ENCODE data around the gene NDUFA3.
"Not testable (repeated sequence)": the region's sequence is repeated elsewhere in the genome, so short reads cannot be mapped to it uniquely, and the experiment has no call there.

Gene NDUFA3

DNA sequence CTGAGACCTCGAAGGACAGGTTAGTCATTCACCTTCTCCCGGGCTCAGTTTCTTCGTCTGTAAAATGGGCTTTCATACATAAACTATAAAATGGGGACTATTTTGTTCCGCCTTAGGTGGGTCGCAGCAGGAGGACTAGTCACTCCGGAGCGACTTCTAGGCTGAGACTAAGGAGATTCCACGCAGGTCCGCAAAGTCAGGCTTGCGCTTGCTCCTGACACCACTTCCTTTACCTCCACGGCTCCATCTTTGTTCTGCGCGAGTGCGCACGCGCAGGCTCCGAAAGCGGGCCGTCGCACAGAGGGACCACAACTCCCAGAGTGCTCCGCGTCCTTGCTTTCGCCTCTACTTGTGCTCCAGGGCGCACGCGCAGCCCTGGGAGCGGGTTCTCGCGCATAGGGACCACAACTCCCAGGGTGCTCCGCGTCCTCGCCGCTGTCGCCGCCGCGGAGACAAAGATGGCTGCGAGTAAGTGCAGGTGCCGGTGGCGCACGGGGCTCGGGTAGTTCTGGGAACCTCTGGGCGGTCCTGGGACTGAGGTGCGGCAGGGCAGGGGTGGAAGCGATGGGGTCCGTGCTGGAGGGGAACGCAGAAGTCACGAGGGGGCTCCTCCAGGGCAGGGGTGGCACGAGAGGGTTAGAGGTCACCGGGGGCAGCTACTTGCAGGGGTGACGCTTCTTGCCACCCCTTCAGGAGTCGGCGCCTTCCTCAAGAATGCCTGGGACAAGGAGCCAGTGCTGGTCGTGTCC lies at the start of gene NDUFA3:
Gene NDUFA3, plus strand, starts transcription at position 435 of the 749 bp plus-strand sequence. Its CDS starts 24 bp downstream, at position 459.
- DNase-seq, result peak; percentile 99 to 100

DNA sequence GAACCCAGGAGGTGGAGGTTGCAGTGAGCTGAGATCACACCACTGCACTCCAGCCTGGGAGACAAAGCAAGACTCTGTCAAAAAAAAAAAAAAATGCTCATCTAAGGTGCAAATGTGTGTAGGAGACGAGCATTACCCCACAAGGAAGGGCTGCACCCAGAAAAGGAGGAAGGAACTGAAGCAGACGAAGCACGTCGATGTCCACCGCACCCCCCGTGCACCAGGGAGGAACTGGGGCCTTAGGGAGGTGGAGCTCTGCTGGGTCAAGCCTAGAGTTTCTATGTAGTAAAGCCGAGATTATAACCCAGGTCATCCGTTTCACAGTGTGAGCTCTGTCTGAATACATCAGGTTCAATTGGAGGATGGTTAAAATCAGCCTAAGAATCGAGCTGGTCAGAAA lies 40.0 kb upstream of the NDUFA3 start:
- DNase-seq, result no peak

DNA sequence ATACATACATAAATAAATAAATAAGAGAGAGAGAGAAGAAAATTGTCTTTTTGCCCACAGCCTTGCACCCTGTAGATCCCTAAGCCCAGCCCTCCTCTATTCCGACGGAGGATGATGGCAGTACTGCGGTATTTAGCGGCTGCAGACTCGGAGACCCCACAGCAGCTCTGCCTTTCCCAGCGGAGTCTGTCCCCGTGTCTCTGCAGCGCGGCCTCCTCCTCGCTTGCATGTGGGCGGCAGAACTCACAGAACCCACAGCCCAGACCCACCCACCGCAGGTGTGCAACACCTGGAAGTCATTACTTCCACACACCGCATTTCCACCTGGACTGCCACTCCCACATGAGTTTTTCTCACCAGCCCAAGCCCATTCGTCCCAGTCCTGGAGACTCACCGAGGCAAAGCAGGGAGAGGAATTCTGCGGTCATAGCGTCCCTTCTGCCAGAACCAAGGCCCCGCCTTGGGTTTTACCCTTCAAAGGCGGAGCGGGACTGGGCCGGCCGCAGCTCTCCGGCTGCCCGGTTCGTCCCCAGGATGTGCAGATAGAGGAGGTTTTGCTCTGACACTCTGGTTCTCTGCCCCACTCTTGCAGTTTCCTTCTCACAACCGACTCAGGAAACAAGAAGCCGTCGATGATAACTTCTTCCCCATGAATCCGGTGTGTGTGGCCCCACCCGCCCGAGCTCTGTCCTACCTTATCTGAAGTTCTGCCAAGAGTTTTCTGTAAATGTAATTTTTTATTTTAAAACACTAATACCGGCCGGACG lies 39.1 kb upstream of the NDUFA3 start, which contains the start of gene VSTM1:
Gene VSTM1, minus strand, starts transcription at position 548 of the 767 bp plus-strand sequence. Its CDS starts 120 bp downstream, at position 428.
- DNase-seq, result no peak

DNA sequence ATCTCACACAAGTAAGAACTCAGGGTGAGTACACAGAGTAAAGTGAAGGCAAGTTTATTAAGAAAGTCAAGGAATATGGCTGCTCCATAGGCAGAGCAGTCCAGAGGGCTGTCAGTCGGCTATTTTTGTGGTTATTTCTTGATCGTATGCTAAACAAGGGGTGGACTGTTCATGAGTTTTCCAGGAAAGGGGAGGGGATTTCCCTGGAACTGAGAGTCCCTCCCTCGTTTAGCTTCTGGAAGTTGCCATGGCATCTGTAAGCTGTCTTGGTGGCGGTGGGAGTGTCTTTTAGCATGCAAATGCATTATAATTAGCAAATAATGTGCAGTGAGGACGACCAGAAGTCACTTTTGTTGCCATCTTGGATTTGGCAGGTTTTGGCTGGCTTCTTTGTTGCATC lies 33.2 kb upstream of the NDUFA3 start:
- no peak for DNase-seq

DNA sequence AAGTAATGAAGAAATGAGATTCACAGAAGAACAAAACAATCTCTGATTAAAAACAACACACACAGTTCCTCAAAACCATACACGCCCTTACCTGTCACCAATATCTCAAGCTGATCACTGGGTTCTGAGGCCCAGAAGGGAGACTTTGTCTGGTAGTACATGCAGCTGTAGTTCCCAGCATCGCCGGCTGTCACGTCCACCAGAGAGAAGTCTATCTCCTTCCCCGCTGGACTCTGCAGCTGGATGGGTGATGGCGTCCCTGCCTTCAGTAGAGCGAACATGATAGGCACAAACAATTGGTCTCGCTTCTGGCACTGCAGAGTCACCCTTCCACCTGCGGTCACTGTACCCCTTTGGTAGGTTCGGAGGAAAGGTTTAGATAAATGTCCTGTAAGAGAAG lies 28.8 kb upstream of the NDUFA3 start:
- peak in 1 of 2 experiments; percentile 15 for DNase-seq

DNA sequence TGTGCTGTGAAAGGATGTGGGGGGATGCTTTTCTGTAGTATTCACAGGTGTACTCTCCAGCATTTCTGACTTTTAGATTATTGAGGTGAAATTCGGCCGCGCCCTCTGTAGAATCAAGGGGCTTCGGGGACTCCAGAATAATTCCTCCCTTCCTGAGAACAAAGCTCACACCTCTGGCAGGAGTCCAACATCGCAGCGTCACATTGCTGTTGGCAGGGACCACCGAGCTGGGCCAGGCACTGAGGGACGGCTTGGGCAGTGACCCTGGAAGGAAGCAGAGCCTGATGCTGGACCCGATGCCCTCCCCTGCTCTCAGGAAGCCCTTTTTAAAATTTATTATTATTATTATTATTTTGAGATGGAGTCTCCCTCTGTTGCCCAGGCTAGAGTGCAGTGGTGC lies 27.8 kb upstream of the NDUFA3 start:
- no peak for DNase-seq

DNA sequence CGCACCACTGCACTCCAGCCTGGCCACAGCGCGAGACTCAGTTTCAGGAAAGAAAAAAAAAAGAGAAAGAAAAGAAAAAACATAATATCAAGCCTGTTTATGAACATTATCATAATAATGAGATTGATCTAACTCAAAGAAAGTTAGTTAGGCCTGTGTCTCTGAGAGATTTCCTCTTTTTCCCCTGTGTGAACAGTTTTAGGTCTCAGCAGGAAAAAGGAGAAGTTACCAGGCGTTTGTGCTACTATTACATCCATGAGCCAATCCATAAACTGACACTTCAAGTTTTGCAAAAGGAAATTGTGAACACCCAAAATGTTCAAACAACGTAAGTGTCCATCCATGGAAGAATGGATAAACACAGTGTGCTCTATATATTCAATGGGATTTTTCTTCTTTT lies 25.3 kb upstream of the NDUFA3 start:
- no peak for DNase-seq

DNA sequence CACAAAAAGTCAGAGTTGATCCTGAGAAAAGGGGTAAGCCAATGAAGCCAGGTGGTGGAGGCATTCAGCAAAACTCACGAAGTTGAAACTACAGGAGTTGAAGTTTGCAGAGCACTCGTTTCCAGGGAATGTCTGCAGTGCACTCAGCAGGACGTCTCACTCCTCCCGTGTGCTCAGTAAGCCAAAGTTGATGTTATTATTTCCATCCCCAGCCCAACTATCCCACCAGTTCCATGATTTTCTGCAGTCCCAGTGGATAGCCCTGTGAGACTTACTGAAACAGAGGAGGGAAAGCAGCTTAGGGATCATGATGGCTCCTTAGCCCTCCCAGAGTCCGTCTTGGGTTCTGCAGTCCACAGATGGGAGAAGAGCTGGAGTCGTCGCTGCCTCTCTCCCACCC lies 21.6 kb upstream of the NDUFA3 start, which contains the start of gene TARM1:
Gene TARM1, minus strand, starts transcription at position 334 of the 400 bp plus-strand sequence. Its CDS starts 25 bp downstream, at position 309.
- DNase-seq, result no peak

DNA sequence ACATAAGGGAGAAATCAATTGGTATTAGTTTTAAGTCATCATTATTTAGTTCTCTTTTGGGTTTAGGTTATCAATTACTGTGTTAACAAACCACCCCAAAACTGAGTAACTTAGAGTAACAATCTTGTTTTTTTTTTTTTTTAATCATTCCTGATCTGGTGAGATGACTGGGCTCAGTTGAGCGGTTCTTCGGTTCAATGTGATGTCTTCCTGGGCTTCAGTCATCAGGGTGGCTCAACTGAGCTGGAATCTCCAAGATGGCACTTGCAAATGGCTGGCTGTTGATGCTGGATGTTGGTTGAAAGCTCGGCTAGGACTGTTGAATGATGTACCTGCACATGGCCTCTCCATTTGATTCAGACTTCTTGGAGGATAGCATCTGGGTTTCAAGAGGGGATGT lies 18.2 kb upstream of the NDUFA3 start:
- no peak for DNase-seq

DNA sequence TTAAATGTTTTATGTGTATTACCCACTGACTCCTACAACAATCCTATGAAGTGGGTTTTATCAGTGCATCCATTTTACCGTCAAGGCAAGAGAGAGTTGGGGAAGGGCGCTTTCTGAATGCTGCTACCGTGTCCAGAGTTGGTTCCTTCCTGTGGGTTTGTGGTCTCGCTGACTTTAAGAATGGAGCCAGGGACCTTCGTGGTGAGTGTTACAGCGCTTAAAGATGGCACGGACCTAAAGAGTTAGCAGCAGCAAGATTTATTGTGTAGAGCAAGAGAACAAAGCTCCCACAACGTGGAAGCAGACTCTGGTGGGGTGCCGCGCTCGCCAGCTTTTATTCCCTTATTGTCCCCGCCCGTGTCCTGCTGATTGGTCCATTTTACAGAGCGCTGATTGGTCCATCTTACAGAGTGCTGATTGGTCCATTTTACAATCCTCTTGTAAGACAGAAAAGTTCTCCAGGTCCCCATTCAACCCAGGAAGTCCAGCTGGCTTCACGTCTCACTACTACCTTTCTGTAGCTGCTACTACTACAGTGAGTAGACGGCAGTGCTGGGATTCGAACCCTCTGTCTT lies 8.1 kb upstream of the NDUFA3 start:
- no peak for DNase-seq

DNA sequence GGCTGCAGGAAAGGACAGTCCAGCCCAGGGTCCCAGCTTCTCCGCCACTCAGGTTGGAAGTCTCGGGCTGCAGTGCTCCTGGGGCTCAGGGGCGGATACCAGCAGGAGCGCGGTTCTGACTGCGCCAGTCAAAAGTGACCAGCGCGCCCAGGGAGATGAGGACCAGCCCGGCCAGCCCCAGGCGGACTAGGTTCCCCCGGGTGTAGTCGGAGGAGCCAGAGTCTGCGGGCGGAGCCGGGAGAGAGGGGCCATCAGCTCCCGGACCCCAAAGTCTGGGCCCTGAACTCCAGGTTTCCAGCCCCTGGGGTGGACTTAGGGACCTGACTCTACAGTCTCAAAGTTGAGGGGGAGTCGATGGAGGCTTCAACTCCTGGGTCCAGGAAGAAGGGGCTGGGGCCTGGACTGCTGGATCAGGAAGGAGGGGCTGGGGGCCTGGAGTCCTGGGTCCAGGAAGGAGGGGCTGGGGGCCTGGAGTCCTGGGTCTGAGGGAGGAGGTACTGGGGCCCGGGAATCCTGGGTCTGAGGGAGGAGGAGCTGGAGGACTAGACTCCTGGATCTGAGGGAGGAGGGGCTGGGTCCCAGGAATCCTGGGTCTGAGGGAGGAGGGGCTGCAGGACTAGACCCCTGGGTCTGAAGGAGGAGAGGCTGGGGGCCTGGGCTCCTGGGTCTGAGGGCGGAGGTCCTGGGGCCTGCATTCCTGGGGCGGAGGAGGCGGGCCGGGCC lies 7.4 kb upstream of the NDUFA3 start:
- DNase-seq, result no peak

DNA sequence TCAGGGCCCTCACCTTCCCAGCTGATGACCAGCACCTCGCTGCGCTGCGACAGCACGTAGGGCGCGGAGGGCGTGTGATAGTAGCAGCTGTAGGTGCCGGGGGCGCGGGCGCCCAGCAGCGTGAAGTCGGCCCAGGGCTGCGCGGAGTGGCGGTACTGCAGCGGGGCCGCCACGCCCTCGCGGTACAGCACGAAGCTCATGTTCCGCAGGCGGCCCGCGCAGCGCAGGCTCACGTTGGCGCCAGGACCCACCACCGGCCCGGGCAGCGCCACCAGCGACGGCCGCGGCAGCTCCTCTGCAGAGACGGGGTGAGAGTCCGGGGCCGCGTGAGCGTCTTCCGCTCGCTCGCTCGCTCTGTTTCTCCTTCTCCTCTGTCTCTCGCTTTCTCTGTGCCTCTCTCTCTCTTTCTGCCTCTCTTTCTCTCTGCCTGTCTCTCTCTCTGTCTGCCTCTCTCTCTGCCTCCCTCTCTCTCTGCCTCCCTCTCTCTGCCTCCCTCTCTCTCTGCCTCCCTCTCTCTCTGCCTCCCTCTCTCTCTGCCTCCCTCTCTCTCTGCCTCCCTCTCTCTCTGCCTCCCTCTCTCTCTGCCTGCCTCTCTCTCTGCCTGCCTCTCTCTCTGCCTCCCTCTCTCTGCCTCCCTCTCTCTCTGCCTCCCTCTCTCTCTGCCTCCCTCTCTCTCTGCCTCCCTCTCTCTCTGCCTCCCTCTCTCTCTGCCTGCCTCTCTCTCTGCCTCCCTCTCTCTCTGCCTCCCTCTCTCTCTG lies 6.6 kb upstream of the NDUFA3 start:
- peak; percentile 21 to 44 for DNase-seq

DNA sequence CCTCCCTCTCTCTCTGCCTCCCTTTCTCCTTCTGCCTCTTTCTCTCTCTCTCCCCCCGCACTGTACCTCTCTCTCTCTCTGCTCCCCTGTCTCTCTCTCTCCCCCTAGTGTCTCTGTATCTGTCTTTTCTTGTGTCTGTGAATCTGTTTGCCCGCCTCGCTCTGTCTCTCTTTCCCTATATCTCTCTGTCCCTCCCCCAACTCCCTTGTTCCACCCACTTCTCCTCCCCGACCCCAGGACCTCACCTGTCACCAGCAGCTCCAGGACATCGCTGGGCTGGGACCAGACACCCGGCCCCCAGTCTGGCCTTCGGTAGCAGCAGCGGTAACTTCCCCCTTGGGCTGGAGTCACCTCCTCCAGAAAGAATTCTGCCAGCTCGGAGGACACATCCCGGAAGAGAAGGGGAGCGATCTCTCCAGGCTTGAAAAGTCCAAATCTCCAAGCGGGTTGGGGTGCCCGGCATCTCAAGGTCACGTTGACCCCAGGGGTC lies 6.0 kb upstream of the NDUFA3 start:
- DNase-seq, result no peak

DNA sequence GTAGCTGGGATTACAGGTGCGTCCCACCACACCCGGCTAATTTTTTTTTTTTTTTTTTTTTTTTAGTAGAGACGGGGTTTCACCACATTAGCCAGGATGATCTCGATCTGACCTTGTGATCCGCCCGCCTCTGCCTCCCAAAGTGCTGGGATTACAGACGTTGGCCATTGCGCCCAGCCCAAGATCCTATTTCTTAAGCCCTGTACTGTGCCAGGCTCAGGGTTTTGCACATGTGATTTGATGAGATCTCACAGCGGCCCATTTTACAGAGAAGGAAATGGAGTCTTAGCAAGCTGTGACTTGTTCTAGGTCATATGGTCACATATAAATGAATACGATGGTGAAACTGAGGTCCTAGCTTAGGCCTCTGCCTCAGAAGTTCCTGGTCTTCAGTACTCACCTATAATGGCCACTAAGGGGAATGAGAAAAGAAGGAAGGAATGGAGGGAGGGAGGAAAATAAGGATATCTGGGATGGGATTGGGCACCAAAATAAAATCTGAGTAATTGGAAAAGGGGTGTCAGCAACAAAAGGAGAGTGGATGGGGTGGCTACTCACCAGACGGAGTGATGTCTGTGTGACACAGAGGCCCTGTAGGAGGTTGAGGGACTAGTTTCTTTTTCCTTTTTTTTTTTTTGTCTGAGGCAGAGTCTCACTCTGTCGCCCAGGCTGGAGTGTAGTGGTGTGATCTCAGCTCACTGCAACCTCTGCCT lies 3.3 kb upstream of the NDUFA3 start:
- no peak for DNase-seq

DNA sequence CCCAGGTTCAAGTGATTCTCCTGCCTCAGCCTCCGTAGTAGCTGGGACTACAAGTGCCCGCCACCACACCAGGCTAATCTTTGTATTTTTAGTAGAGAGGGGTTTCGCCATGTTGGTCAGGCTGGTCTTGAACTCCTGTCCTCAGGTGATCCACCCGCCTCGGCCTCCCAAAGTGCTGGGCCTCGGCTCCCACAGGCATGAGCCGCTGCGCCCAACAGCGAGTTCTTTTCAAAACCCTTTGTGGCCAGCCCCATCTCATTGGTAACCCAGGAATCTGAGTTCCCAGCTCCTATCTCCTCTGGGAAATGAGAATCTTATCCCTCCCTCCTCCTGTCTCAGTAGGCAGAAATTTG lies 2.8 kb upstream of the NDUFA3 start:
- not testable (repeated sequence) for DNase-seq

DNA sequence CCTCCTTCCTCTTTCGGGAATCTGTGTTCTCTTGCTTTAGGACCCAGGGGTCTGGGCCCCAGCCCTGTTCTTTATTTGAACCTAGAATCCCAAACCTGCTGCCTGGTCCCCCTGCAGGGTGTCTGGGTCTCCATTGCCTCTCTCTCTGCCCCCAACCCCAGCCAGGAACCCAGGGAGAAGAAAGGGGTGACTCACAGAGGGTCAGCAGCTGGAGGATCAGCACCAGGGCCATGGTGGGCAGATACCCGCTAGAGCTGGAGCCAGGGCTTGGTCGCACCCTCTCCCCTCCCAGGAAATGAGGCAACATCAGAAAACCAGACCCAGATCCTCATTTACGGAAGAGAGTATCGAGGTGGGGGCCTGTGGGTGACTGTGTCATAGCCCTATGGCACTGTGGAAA lies 2.1 kb upstream of the NDUFA3 start, which contains the start of gene OSCAR:
Gene OSCAR, minus strand, starts transcription at position 243 of the 400 bp plus-strand sequence. Its CDS starts 11 bp downstream, at position 232.
- DNase-seq, result no peak

DNA sequence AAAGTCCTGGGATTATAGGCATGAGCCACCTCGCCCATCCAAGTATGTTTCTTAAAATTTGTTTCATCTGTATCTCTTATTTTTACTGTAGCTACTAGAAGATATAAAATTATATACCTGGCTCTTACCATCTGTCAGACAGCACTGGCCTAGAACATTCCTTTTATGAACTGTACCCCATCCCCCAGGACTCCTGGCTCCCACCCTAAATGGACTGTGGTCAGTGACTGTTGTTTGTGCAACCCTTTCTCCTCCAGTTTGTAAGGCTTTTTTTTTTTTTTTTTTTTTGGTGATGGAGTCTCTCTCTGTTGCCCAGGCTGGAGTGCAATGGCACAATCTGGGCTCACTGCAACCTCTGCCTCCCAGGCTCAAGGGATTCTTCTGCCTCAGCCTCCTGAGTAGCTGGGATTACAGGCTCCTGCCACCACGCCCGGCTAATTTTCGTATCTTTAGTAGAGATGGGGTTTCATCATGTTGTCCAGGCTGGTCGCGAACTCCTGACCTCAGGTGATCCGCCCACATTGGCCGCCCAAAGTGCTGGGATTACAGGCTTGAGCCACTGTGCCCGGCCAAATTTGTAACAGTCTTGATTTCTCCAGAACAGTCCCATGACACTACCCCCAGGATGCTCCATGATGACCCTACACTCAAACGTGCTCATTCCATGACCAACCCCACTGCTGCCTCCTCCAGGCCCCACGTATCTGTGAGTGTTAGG lies 2.5 kb downstream of the NDUFA3 start:
- no peak for DNase-seq

DNA sequence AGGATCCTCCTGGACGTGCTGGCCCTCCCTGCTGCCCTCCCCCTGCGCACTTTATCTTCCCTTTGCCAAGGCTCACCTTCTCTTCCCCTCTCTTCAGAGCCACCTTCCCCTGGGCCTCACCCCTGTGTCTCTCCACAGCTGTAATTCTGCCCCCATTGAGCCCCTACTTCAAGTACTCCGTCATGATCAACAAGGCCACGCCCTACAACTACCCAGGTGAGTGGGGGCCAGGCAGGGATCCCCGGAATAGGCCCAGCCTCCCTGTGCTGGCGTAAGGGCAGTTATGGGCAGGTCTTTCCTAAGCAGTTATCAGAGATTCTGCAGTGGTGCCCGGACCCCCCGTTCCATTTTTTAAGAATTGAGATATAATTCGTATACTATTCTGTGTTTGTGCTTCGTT lies 3.1 kb downstream of the NDUFA3 start:
- no peak for DNase-seq

DNA sequence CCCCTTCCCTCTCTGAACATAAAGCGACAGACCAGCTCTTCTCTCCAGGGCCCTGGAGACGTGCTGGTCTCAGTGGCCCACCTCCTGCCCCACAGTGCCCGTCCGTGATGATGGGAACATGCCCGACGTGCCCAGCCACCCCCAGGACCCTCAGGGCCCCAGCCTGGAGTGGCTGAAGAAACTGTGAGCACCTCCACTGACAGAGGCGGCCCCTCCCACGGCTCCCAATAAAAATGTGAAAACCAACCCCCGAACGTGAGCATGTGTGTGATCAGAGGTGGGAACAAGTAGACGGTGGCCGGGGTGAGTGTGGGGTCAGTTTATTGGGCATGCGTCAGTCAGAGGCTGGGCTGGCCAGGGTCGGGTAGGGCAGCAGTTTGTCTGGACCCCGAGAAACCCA lies 4.1 kb downstream of the NDUFA3 start:
- no peak for DNase-seq

DNA sequence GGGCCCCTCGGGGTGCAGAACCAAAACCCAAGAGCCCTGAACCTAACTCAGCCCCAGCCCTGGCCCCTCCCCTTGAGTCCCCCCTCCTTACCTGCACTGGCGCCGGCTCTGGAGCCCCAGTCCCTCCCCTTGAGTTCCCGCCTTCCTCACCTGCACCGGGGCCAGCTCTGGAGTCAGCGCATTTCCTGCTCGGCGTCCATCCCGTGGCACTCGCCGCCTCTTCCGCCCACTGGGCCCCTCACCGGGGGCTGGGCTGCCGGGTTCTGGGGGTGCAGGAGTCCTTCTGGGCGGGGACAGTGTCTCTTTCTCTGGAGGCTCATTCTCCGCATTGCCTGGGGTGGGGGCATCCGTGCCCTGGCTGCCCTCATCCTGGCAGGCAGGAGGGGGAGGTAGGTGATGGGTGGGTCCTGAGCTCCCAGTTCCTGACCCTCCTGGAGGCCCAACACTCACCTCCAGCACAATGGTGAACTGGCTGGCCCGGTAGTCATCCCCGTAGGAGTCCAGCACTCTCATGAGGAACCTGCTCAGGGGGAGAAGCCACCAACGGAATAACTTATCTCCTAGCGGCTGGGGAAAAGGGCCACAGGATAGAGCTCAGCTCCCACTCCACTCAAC lies 5.3 kb downstream of the NDUFA3 start:
- no peak for DNase-seq
